Vagina (tissue), 2 donors: ENCODE results near the gene ZMAT3.

Experiments
- CTCF ChIP-seq, 3 experiments: fragments of 450-650 bp in 2 of 3; fragments of 200-600 bp in 1 of 3; sonication (generic) in 1 of 3; IDR thresholded peaks; one replicate each; pipeline ENCODE4 v1.5.1; 2017 to 2019; ENCODE audit warnings: antibody characterized with exemption in 3 of 3, mild to moderate bottlenecking in 2 of 3, moderate library complexity in 2 of 3
- POLR2A ChIP-seq, 2 donors: fragments of 450-650 bp; IDR thresholded peaks; one replicate each; pipeline ENCODE4 v1.6.1; 2017; ENCODE audit warnings: antibody characterized with exemption in 2 of 2, mild to moderate bottlenecking in 2 of 2, moderate library complexity in 2 of 2

GRCh38 chr3:179098388-179099077 lies 26.9 kb upstream of the ZMAT3 start:
- no peak for TF ChIP-seq POLR2A (IDR thresholded peaks at IDR 0.05)
- TF ChIP-seq CTCF (IDR thresholded peaks at IDR 0.05): no peak
